Liver (tissue), 9 donors: Measurements from ENCODE around the gene B9D1. TPM values are rescaled to one million over a fixed set of nuclear protein-coding genes. Genes with fewer than 3 reads are reported as not detected.

Source experiments
- DNase-seq: peaks from one replicate; pipeline ENCODE4 v3.0.0-alpha.2; 2017; ENCODE audit warnings: low spot score
- H3K27ac ChIP-seq, 2 donors: one replicate each; pipeline ENCODE4 v1.7.0; 2013; ENCODE audit warnings: inconsistent platforms in 2 of 2, low read length in 2 of 2, control low read depth in 1 of 2, low read depth in 1 of 2, mild to moderate bottlenecking in 1 of 2
- H3K27me3 ChIP-seq, 4 donors: one replicate each; pipeline versions ENCODE4 v1.6.1 to v1.7.0; 2013; ENCODE audit warnings: low read length in 3 of 4, inconsistent platforms in 1 of 4, mild to moderate bottlenecking in 1 of 4, moderate library complexity in 1 of 4; ENCODE audit not compliant: control insufficient read depth in 4 of 4, insufficient read depth in 4 of 4
- H3K36me3 ChIP-seq, 4 donors: one replicate each; pipeline versions ENCODE4 v1.6.1 to v1.7.0; 2013; ENCODE audit warnings: low read length in 3 of 4, mild to moderate bottlenecking in 3 of 4, low read depth in 1 of 4, moderate library complexity in 1 of 4; ENCODE audit not compliant: control insufficient read depth in 4 of 4, insufficient read depth in 3 of 4
- H3K4me1 ChIP-seq, 4 donors: one replicate each; pipeline versions ENCODE4 v1.6.1 to v1.7.0; 2013; ENCODE audit warnings: low read length in 3 of 4, mild to moderate bottlenecking in 3 of 4, moderate library complexity in 1 of 4; ENCODE audit not compliant: control insufficient read depth in 4 of 4, insufficient read depth in 4 of 4
- H3K4me3 ChIP-seq, 3 donors: one replicate each; pipeline versions ENCODE4 v1.6.1 to v1.7.0; 2013; ENCODE audit warnings: low read length in 3 of 3, control low read depth in 1 of 3, low read depth in 1 of 3, mild to moderate bottlenecking in 1 of 3
- H3K9ac ChIP-seq, 2 donors: one replicate each; pipeline ENCODE4 v1.7.0; 2013; ENCODE audit warnings: low read length in 2 of 2, mild to moderate bottlenecking in 2 of 2, moderate library complexity in 2 of 2, control low read depth in 1 of 2, low read depth in 1 of 2
- H3K9me3 ChIP-seq, 4 donors: one replicate each; pipeline versions ENCODE4 v1.6.1 to v1.7.0; 2013; ENCODE audit warnings: low read length in 3 of 4; ENCODE audit not compliant: control insufficient read depth in 4 of 4
- CTCF ChIP-seq: fragments of 150-350 bp; IDR thresholded peaks from 2 replicates; pipeline ENCODE4 v1.5.1; 2017; ENCODE audit warnings: improper control_type of control experiment, low read depth, low read length; ENCODE audit not compliant: missing input control
- EGR1 ChIP-seq, 2 donors: IDR thresholded peaks; 2 replicates each; pipeline ENCODE4 v1.6.1; 2016 to 2018; ENCODE audit warnings: antibody characterized with exemption in 2 of 2, low read depth in 2 of 2
- FOXA1 ChIP-seq: IDR thresholded peaks from 2 replicates; pipeline ENCODE4 v1.6.1; 2016; ENCODE audit warnings: antibody characterized with exemption
- FOXA2 ChIP-seq: IDR thresholded peaks from 2 replicates; pipeline ENCODE4 v1.6.1; 2016; ENCODE audit warnings: antibody characterized with exemption
- GABPA ChIP-seq, 2 donors: IDR thresholded peaks in 1 of 2; conservative IDR thresholded peaks in 1 of 2; 2 replicates each; pipeline ENCODE4 v1.6.1; 2016; ENCODE audit warnings: antibody characterized with exemption in 2 of 2, mild to moderate bottlenecking in 1 of 2, moderate library complexity in 1 of 2
- HNF4A ChIP-seq, 2 donors: conservative IDR thresholded peaks; 2 replicates each; pipeline ENCODE4 v1.6.1; 2016; ENCODE audit warnings: antibody characterized with exemption in 2 of 2, mild to moderate bottlenecking in 2 of 2
- HNF4G ChIP-seq: IDR thresholded peaks from 2 replicates; pipeline ENCODE4 v1.6.1; 2016; ENCODE audit warnings: antibody characterized with exemption
- JUND ChIP-seq, 2 donors: IDR thresholded peaks; 2 replicates each; pipeline ENCODE4 v1.6.1; 2016; ENCODE audit warnings: antibody characterized with exemption in 2 of 2
- MAX ChIP-seq: IDR thresholded peaks from 2 replicates; pipeline ENCODE4 v1.6.1; 2016; ENCODE audit warnings: antibody characterized with exemption
- RAD21 ChIP-seq, 2 donors: IDR thresholded peaks; 2 replicates each; pipeline ENCODE4 v1.6.1; 2016; ENCODE audit warnings: antibody characterized with exemption in 2 of 2, mild to moderate bottlenecking in 2 of 2
- REST ChIP-seq: IDR thresholded peaks from 2 replicates; pipeline ENCODE4 v1.6.1; 2016; ENCODE audit warnings: antibody characterized with exemption, mild to moderate bottlenecking
- RXRA ChIP-seq, 2 donors: IDR thresholded peaks; 2 replicates each; pipeline ENCODE4 v1.6.1; 2017 to 2018; ENCODE audit warnings: antibody characterized with exemption in 2 of 2, mild to moderate bottlenecking in 1 of 2
- SP1 ChIP-seq: IDR thresholded peaks from 2 replicates; pipeline ENCODE4 v1.6.1; 2018; ENCODE audit warnings: antibody characterized with exemption, mild to moderate bottlenecking
- TAF1 ChIP-seq: conservative IDR thresholded peaks from 2 replicates; pipeline ENCODE4 v1.6.1; 2016; ENCODE audit warnings: antibody characterized with exemption, mild to moderate bottlenecking
- YY1 ChIP-seq: IDR thresholded peaks from 2 replicates; pipeline ENCODE4 v1.6.1; 2016; ENCODE audit warnings: antibody characterized with exemption, mild to moderate bottlenecking
- ZBTB33 ChIP-seq: IDR thresholded peaks from 2 replicates; pipeline ENCODE4 v1.6.1; 2016; ENCODE audit warnings: antibody characterized with exemption
- WGBS: extraction: QIAGEN DNeasy Blood & Tissue Kit; methylation state at CpG from one replicate; pipeline ENCODE4 v1.1.7; 2013; 5-methylcytosine and 5-hydroxymethylcytosine counted together
- polyA plus RNA-seq, 2 donors: library from polyadenylated mRNA; stranded (reverse) in 1 of 2; unstranded in 1 of 2; fragments of 200-250 nt in 1 of 2; fragments of >200 nt in 1 of 2; fragmentation: Nextera tagmentation in 1 of 2; extraction: Ambion mirVana in 1 of 2; gene quantifications; one replicate each; pipeline versions ENCODE4 v1.2.1 to v1.2.3, GENCODE V29; 2013 to 2015
- total RNA-seq, 2 donors: library from RNA; depleted of rRNA; stranded (reverse); fragments of >200 nt; gene quantifications; one replicate each; pipeline ENCODE4 v1.2.3, GENCODE V29; 2014
- donor health status: healthy.
- donor health status: healthy.
- donor health status: healthy.
- donor health status: healthy.
- donor health status: healthy.

B9D1 gene
- total and polyA plus RNA-seq, 4 donors = 8.4 to 22.0 (median 10.8) TPM

GRCh38 chr17:19335951-19336631, 26.4 kb downstream of the B9D1 start:
- peaks cover 0 to 3% (median 0%) of the 10 kb centered on the region in 4 donors for H3K36me3 ChIP-seq
- no peaks in the 10 kb centered on the region for H3K27me3 ChIP-seq
- H3K9ac ChIP-seq = no peak overlapping the region
- no peak overlapping the region for H3K4me3 ChIP-seq
- WGBS = 93% methylated on average over 18 of the region's 18 CpGs
- TF ChIP-seq REST (no peak), FOXA2 (no peak), CTCF (no peak)
- no peak for DNase-seq
- peaks cover 6 to 48% (median 40%) of the 10 kb centered on the region in 4 donors for H3K4me1 ChIP-seq
- H3K9me3 ChIP-seq = no peaks in the 10 kb centered on the region
- peak overlapping the region in 1 of 2 donors; percentile 84 for H3K27ac ChIP-seq

GRCh38 chr17:19334331-19334730, 28.2 kb downstream of the B9D1 start:
- Histone ChIP-seq H3K9me3 (no peaks in the 10 kb centered on the region), H3K9ac (no peak overlapping the region), H3K27ac (no peak overlapping the region), H3K4me1 (peaks cover 6 to 36% (median 30%) of the 10 kb centered on the region in 4 donors), H3K27me3 (no peaks in the 10 kb centered on the region), H3K4me3 (no peak overlapping the region), H3K36me3 (peaks cover 0 to 3% (median 0%) of the 10 kb centered on the region in 4 donors)
- DNase-seq = no peak
- TF ChIP-seq RXRA (IDR thresholded peaks at IDR 0.05) = no peak
- TF ChIP-seq CTCF = no peak
- TF ChIP-seq ZBTB33 = no peak
- TF ChIP-seq FOXA1 = no peak
- no peak for TF ChIP-seq MAX
- no peak for TF ChIP-seq RAD21 (IDR thresholded peaks at IDR 0.05)
- no peak for TF ChIP-seq GABPA (IDR thresholded peaks at IDR 0.05 in 1 of 2, conservative IDR thresholded peaks at IDR 0.05 in 1 of 2)
- TF ChIP-seq EGR1 (IDR thresholded peaks at IDR 0.05; ENCODE audit: low read depth in 2 of 2) = no peak
- TF ChIP-seq FOXA2 = no peak
- TF ChIP-seq HNF4A (conservative IDR thresholded peaks at IDR 0.05) = no peak
- TF ChIP-seq TAF1 = no peak
- no peak for TF ChIP-seq REST
- TF ChIP-seq YY1 = no peak
- no peak for TF ChIP-seq JUND (IDR thresholded peaks at IDR 0.05)
- no peak for TF ChIP-seq SP1
- TF ChIP-seq HNF4G = no peak
- WGBS = 90% methylated on average over 6 of the region's 6 CpGs
